Epidermal melanocyte (primary cell): Measurements from ENCODE around the gene PANK4.

ENCODE experiments used
- DNase-seq: peaks from one replicate; pipeline ENCODE4 v3.0.0; 2011; ENCODE audit warnings: low spot score; ENCODE audit not compliant: insufficient read length

The PANK4 gene

DNA sequence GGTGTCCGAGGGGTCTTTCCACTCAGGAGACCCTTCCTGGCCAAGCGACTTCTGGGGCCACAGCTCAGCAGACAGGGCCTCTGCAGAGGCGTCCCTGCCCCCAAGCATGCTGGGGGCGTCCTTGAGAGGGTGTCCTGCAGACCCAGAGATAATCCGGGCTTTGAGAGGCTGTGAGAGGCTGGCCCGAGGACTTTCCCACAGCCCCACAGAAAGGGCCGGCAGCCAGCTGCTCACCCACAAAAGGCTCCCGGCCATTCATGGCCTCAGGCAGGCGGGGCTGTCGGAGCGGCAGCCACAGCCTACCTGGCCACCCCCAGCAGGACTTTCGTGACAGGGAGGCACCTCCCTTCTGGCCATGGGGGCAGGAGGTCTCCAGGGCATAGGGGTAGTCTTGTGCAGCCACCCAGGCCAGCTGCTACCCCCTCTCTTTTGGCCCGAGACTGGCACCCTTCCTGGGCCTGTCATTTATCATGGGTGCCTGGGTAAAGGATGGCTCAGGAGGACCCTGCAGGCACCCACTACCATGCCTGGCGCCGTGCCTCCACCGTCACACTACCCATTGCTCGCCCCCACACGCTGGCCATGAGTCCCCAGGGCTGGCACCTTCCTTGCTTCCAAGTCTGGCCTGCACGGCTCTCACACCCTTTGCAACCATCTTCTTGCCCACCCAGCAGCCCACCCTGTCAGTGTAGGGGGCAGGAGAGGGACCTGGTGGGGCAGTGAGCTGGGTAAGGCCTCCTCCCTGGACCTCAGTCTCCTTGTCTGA, 18.7 kb upstream of the PANK4 start:
- no peak for DNase-seq

GRCh38 chr1:2544093-2544874, 17.9 kb upstream of the PANK4 start:
- no peak for DNase-seq

DNA sequence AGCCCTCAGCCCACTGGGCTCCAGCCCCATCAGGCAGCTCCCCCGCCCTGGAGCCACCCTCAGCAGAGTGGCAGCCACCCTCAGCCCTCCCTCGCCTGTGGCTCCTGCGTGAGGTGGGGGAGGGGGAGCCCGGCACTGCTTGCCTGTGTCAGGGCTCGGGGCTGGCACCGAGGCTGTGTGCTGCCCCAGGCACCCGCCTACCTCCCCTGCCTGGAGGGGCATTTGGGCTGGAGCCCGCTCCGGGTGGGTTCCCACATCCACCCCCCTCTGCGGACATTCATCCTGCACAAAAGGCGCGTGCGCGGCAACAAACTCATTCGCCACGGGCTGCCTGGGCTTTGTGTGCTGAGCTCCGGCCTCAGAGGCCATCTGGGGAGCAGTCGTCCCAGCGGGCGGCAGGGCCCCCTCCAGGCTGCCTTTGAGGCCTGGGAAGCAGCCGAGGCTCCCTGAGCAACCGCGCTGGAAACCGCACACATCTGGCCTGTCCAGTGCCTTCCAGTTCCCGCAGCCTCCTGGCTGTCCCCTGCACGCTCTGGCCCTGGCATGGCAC, 17.2 kb upstream of the PANK4 start:
- no peak for DNase-seq

- no peak for DNase-seq
Observed at GRCh38 chr1:2542246-2542915, 16.0 kb upstream of the PANK4 start.

DNA sequence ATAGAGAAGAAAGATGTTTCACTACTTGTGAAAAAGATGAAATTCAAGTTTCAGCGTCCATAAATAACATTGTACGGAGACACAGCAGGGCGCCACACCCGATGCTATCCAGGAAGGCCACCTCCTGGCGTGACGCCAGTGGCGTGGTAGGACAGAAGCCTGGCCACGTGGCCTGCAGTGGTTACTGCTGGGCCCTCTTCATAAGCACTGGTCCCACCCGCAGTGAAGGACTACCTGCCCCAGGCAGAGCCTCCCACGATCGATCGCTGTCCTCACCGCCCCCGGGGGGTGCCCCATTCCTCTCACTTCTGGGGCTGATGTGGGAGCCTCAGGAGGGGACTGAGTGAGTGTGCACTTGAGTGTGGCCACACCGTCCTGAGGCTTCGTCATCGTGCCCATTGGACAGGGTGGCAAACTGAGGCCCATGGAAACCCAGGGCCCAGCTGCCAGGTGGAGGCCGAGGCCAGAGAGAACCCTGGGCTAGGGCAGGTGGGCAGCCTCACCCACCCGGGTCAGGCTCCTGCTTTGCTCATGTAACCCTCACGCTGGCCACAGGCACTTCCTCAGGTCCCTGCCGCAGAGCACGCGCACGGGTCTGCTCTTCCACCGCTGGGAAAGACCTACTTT, 15.3 kb upstream of the PANK4 start:
- DNase-seq: no peak

GRCh38 chr1:2540816-2541492, 14.6 kb upstream of the PANK4 start:
- no peak for DNase-seq

- no peak for DNase-seq
Observed at GRCh38 chr1:2539312-2539907, 13.0 kb upstream of the PANK4 start.

DNA sequence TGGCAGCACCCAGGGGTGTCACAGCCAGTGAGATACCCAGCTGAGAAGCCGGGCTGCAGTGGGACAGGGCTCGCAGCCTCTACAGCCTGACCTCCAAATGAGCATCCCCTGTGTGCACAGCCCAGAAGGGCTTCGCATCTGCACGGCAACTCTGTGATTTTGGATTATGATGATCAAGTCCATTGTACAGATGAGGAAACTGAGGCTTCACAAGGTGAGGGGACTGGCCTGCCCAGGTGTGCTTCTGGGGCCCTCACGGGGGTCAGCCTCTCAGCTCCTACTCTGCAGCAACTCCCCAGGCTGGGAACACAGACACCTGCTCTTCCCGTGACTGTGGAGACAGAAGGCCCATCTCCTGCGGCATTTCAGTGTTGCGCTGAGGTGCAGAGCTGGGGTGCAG, 12.5 kb upstream of the PANK4 start:
- DNase-seq: no peak

GRCh38 chr1:2538376-2538775, 12.0 kb upstream of the PANK4 start:
- no peak for DNase-seq

DNA sequence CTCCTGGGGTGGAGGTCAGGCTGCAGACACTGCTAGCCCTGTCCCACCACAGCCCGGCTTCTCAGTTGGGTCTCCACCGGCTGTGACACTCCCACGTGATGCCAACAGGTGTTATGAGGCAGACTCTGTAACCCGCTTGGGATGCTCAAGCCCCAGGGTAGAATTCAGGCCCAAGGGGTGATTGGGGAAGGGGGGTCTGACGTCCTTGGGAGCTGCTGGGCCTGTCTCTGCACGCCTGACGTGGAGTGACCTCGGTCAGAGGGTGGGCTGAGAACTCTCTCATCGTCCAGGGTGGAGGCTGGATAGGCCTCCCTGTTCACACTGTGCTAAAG, 11.4 kb upstream of the PANK4 start:
- no peak for DNase-seq

- DNase-seq: no peak
Observed at GRCh38 chr1:2535981-2536380, 9.6 kb upstream of the PANK4 start.

- no peak for DNase-seq
Observed at GRCh38 chr1:2535455-2535854, 9.1 kb upstream of the PANK4 start.

- no peak for DNase-seq
Observed at GRCh38 chr1:2534687-2535441, 8.5 kb upstream of the PANK4 start.

DNA sequence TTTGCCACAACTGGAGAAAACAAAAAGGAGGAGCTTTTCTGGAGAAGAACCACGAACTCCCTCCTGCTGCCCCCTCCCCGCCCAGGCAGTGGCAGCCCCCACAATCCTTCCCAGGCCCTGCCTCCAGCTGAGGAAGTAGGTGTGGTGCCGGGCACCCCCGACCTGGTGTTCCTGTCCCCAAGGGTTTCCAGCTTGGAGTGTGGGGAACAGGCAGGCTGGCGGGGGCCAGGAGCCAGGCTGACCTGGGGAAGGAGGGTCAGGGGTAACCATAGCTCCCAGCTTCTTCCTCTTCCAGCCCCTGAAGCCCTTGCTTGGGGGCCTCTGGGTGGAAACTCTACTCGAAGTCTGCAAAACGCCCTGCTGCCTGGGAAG, 7.9 kb upstream of the PANK4 start:
- no peak for DNase-seq

DNA sequence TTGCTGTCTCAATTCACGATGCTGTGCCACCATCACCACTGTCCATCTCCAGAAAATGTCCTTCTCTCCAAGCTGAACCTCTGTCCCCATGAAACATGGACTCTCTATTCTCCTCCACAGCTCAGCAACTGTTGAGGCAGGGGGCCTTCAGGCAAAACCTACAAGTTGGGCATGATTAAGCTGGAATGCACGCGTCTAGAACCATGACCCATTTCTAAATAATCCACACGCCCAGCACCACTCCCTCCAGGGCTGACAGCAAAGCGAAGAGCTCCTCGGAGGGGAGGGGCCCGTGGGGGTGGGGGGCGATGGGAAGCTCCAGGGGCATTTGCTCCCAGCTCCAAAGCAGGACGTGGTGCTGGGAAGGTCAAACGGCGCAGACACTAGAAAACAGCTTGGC, 7.0 kb upstream of the PANK4 start:
- DNase-seq: no peak

- no peak for DNase-seq
Observed at GRCh38 chr1:2532485-2533160, 6.2 kb upstream of the PANK4 start.

DNA sequence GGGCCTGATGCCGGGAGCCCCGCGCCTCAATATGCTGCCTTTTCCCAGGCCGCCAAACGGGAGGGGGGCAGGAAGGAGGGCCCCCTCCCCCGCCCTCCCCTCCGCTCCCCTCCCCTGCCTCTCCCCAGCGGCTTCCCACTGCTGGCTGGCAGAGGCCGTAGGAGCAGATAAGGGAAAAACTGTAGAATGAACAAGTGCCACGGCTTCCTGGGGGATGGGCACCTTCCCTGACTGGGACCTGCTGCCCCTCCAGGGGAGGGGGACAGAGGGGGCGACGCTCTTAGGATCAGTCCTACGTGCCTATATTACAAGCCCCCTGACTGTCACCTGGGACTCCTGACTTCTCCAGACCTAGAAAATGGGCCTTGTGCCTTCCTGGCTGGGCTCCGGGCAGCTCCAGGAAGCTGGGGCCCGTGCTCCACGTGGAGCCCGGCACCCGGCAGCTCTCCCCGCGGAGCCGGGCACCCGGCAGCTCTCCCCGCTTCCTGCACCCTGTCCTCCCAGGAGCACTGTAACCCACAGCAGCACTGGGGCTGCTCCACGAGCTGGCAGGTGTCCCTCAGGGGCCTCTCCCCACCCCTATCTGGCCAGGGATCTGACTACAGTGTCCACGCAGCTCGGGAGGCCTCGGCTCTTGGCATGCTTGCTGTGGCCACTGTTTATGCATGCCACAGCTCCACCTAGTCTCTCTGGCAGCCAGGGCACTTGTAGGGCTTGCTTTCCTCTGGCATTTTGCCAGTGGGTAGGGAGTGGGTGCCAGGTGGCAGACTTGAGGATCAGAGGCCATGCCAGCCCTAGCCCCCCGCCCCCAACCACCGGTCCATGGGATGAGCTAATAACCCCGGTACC, 4.3 kb upstream of the PANK4 start:
- DNase-seq: no peak

- DNase-seq: no peak
Observed at GRCh38 chr1:2529784-2530512, 3.6 kb upstream of the PANK4 start, which contains the start of gene HES5. Gene HES5 (minus strand): TSS chr1:2530263. CDS start chr1:2530164, 99 bp downstream.
